H9 (cell line): ENCODE measurements around the gene IL17A. TPM values are rescaled to one million over a fixed set of nuclear protein-coding genes. Genes with fewer than 3 reads are reported as not detected.

ENCODE experiments used
- DNase-seq: peaks from one replicate; pipeline ENCODE4 v3.0.0-alpha.2; 2017
- H2AFZ ChIP-seq: one replicate; pipeline ENCODE4 v1.6.1; 2013; ENCODE audit warnings: mild to moderate bottlenecking, low read length, control low read depth, moderate library complexity
- H2AK5ac ChIP-seq: 2 replicates; pipeline ENCODE4 v1.6.1; 2013; ENCODE audit warnings: low read length, control low read depth, mixed read lengths; ENCODE audit not compliant: insufficient read length
- H2BK120ac ChIP-seq: one replicate; pipeline ENCODE4 v1.6.1; 2013; ENCODE audit warnings: low read depth, mild to moderate bottlenecking, low read length, control low read depth, inconsistent platforms; ENCODE audit not compliant: poor library complexity, severe bottlenecking
- H2BK12ac ChIP-seq: 2 replicates; pipeline ENCODE4 v1.6.1; 2013; ENCODE audit warnings: low read length, control low read depth, mixed read lengths, low read depth; ENCODE audit not compliant: insufficient read length
- H2BK15ac ChIP-seq: 2 replicates; pipeline ENCODE4 v1.6.1; 2013; ENCODE audit warnings: low read depth, low read length, control low read depth
- H2BK20ac ChIP-seq: one replicate; pipeline ENCODE4 v1.6.1; 2013; ENCODE audit warnings: low read depth, mild to moderate bottlenecking, low read length, control low read depth, inconsistent platforms; ENCODE audit not compliant: poor library complexity, severe bottlenecking
- H2BK5ac ChIP-seq: 2 replicates; pipeline ENCODE4 v1.6.1; 2013; ENCODE audit warnings: low read length, control low read depth, mixed read lengths; ENCODE audit not compliant: insufficient read length
- H3K14ac ChIP-seq: 2 replicates; pipeline ENCODE4 v1.6.1; 2013; ENCODE audit warnings: low read length, control low read depth; ENCODE audit not compliant: insufficient read depth
- H3K18ac ChIP-seq: 2 replicates; pipeline ENCODE4 v1.6.1; 2013; ENCODE audit warnings: low read depth, mild to moderate bottlenecking, mixed read lengths, low read length, control low read depth; ENCODE audit not compliant: insufficient read length
- H3K23ac ChIP-seq: 2 replicates; pipeline ENCODE4 v1.6.1; 2013; ENCODE audit warnings: low read length, control low read depth, mixed read lengths, low read depth; ENCODE audit not compliant: insufficient read length
- H3K23me2 ChIP-seq: 2 replicates; pipeline ENCODE4 v1.6.1; 2013; ENCODE audit warnings: low read depth, mild to moderate bottlenecking, mixed read lengths, low read length, control low read depth; ENCODE audit not compliant: insufficient read length, poor library complexity, severe bottlenecking
- H3K27ac ChIP-seq: 2 replicates; pipeline ENCODE4 v1.5.1; 2013; ENCODE audit warnings: low read length, control low read depth, mixed read lengths, low read depth; ENCODE audit not compliant: insufficient read length
- H3K27me3 ChIP-seq: 2 replicates; pipeline ENCODE4 v1.6.1; 2013; ENCODE audit warnings: low read length, control low read depth, inconsistent platforms; ENCODE audit not compliant: insufficient read depth
- H3K4ac ChIP-seq: 2 replicates; pipeline ENCODE4 v1.6.1; 2013; ENCODE audit warnings: low read depth, mild to moderate bottlenecking, control low read depth, inconsistent platforms, low read length, moderate library complexity
- H3K4me1 ChIP-seq: 2 replicates; pipeline ENCODE4 v1.6.1; 2013; ENCODE audit warnings: low read length, control low read depth, inconsistent platforms; ENCODE audit not compliant: insufficient read depth
- H3K4me2 ChIP-seq: 2 replicates; pipeline ENCODE4 v1.6.1; 2013; ENCODE audit warnings: low read length, control low read depth, mixed read lengths; ENCODE audit not compliant: insufficient read length, insufficient read depth
- H3K56ac ChIP-seq: 2 replicates; pipeline ENCODE4 v1.6.1; 2013; ENCODE audit warnings: low read depth, mild to moderate bottlenecking, mixed read lengths, low read length, control low read depth; ENCODE audit not compliant: insufficient read length
- H3K79me1 ChIP-seq: 2 replicates; pipeline ENCODE4 v1.6.1; 2013; ENCODE audit warnings: low read depth, mild to moderate bottlenecking, moderate library complexity, low read length, control low read depth, inconsistent platforms; ENCODE audit not compliant: insufficient read depth, poor library complexity, severe bottlenecking
- H3K79me2 ChIP-seq: 2 replicates; pipeline ENCODE4 v1.6.1; 2013; ENCODE audit warnings: low read length, control low read depth, inconsistent platforms; ENCODE audit not compliant: insufficient read depth
- H3K9ac ChIP-seq: 2 replicates; pipeline ENCODE4 v1.6.1; 2013; ENCODE audit warnings: low read length, control low read depth, mixed read lengths; ENCODE audit not compliant: insufficient read length; ENCODE audit errors: extremely low read depth
- H3K9me3 ChIP-seq: one replicate; pipeline ENCODE4 v1.6.1; 2013; ENCODE audit warnings: low read depth, low read length, inconsistent platforms; ENCODE audit not compliant: control insufficient read depth
- H3T11ph ChIP-seq: one replicate; pipeline ENCODE4 v1.6.1; 2013; ENCODE audit warnings: mild to moderate bottlenecking, low read length, control low read depth, inconsistent platforms
- H4K20me1 ChIP-seq: one replicate; pipeline ENCODE4 v1.6.1; 2013; ENCODE audit not compliant: control insufficient read depth, insufficient read length, insufficient read depth
- H4K5ac ChIP-seq: 2 replicates; pipeline ENCODE4 v1.6.1; 2013; ENCODE audit warnings: low read depth, mild to moderate bottlenecking, mixed read lengths, low read length, control low read depth; ENCODE audit not compliant: insufficient read length
- H4K8ac ChIP-seq: replicated peaks from 2 replicates; pipeline ENCODE4 v1.6.1; 2013; ENCODE audit warnings: low read length, control low read depth, mixed read lengths, low read depth; ENCODE audit not compliant: insufficient read length
- H4K91ac ChIP-seq: 2 replicates; pipeline ENCODE4 v1.6.1; 2013; ENCODE audit warnings: low read depth, mild to moderate bottlenecking, moderate library complexity, mixed read lengths, low read length, control low read depth; ENCODE audit not compliant: insufficient read length
- H3K27ac Mint-ChIP-seq, 3 experiments: 2 replicates in 2 of 3; 3 replicates in 1 of 3; pipeline ENCODE4 v1.8.0; 2020 to 2021; ENCODE audit warnings: mixed read lengths in 3 of 3, mild to moderate bottlenecking in 1 of 3, moderate library complexity in 1 of 3
- H3K27me3 Mint-ChIP-seq: 2 replicates; pipeline ENCODE4 v1.8.0; 2021; ENCODE audit warnings: low read depth, mild to moderate bottlenecking, moderate library complexity, mixed read lengths
- H3K36me3 Mint-ChIP-seq, 3 experiments: 2 replicates in 2 of 3; 3 replicates in 1 of 3; pipeline ENCODE4 v1.8.0; 2020 to 2021; ENCODE audit warnings: low read depth in 3 of 3, mixed read lengths in 3 of 3; ENCODE audit not compliant: insufficient read depth in 1 of 3
- H3K4me1 Mint-ChIP-seq, 2 experiments: 2 replicates each; pipeline ENCODE4 v1.8.0; 2020; ENCODE audit warnings: mixed read lengths in 2 of 2
- H3K4me3 Mint-ChIP-seq, 2 experiments: 2 replicates in 1 of 2; 3 replicates in 1 of 2; pipeline ENCODE4 v1.8.0; 2020 to 2021; ENCODE audit warnings: mild to moderate bottlenecking in 2 of 2, mixed read lengths in 2 of 2, moderate library complexity in 1 of 2
- H3K9me3 Mint-ChIP-seq, 2 experiments: 2 replicates in 1 of 2; 3 replicates in 1 of 2; pipeline ENCODE4 v1.8.0; 2020; ENCODE audit warnings: mild to moderate bottlenecking in 2 of 2, mixed read lengths in 2 of 2, moderate library complexity in 1 of 2
- WGBS: extraction: QIAGEN DNeasy Blood & Tissue Kit; methylation state at CpG from one replicate; pipeline ENCODE4 v1.1.7; 2013; ENCODE audit warnings: missing lambda C conversion rate, low lambda C conversion rate, mixed read lengths; ENCODE audit not compliant: insufficient read length; ENCODE audit errors: extremely low coverage; 5-methylcytosine and 5-hydroxymethylcytosine counted together
- total RNA-seq: library from RNA; stranded (reverse); gene quantifications from 2 replicates; pipeline ENCODE4 v1.2.1, GENCODE V29; 2021
- TF ChIP-seq, protein P1 (sequence below): fragments of 200-600 bp; sonication (generic); conservative IDR thresholded peaks from 3 replicates; pipeline ENCODE4 v1.8.0; 2021; ENCODE audit warnings: antibody characterized with exemption, mild to moderate bottlenecking

IL17A gene
- total RNA-seq, 1 experiment from 2014 or later, result not detected

DNA sequence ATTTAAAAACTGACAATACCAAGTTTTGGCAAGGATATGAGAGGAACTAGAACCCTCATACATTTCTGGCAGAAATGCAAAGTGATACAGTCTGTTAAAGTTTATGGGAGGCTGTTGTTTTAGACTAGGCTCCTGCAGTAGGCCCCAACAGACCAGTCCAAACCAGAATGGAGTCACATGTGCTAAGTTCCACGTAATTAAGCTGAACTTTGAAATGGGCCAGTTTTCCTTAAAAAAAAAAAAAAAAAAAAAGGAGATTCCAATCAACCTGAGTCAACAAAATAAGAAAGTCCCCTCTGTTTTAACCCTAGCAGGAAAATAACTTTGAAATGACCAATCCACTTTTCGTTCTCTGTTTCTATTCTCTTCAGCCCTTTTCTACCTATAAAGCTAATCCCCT is 31.6 kb downstream of the IL17A start:
- Histone ChIP-seq H3K27me3 (no peaks in the 10 kb centered on the region), H3K4me1 (no peaks in the 10 kb centered on the region), H3K14ac (no peak overlapping the region), H3K79me1 (no peaks in the 10 kb centered on the region), H2BK12ac (no peak overlapping the region), H2BK120ac (no peak overlapping the region), H3K27ac (no peak overlapping the region), H2BK20ac (no peak overlapping the region), H4K5ac (no peak overlapping the region), H3K79me2 (no peaks in the 10 kb centered on the region), H3K56ac (no peak overlapping the region), H2BK15ac (no peak overlapping the region), H3K4me2 (no peak overlapping the region), H3K23ac (no peak overlapping the region), H4K91ac (no peak overlapping the region), H4K20me1 (no peaks in the 10 kb centered on the region), H3K9me3 (no peaks in the 10 kb centered on the region), H4K8ac (no peak overlapping the region), H3K4ac (no peak overlapping the region), H3K18ac (no peak overlapping the region), H3T11ph (no peak overlapping the region), H3K9ac (no peak overlapping the region), H2AFZ (no peak overlapping the region), H3K23me2 (no peaks in the 10 kb centered on the region), H2BK5ac (no peak overlapping the region), H2AK5ac (no peak overlapping the region)
- no peak for DNase-seq
- Mint-ChIP-seq H3K36me3 (no peaks in the 10 kb centered on the region), H3K27ac (no peak overlapping the region), H3K27me3 (no peaks in the 10 kb centered on the region; the same call in 1 of the 2 replicates), H3K4me3 (no peak overlapping the region), H3K4me1 (no peaks in the 10 kb centered on the region), H3K9me3 (no peaks in the 10 kb centered on the region)
- WGBS, result no CpG with 5 or more reads among the region's 2 CpGs
- TF ChIP-seq, protein P1, sequence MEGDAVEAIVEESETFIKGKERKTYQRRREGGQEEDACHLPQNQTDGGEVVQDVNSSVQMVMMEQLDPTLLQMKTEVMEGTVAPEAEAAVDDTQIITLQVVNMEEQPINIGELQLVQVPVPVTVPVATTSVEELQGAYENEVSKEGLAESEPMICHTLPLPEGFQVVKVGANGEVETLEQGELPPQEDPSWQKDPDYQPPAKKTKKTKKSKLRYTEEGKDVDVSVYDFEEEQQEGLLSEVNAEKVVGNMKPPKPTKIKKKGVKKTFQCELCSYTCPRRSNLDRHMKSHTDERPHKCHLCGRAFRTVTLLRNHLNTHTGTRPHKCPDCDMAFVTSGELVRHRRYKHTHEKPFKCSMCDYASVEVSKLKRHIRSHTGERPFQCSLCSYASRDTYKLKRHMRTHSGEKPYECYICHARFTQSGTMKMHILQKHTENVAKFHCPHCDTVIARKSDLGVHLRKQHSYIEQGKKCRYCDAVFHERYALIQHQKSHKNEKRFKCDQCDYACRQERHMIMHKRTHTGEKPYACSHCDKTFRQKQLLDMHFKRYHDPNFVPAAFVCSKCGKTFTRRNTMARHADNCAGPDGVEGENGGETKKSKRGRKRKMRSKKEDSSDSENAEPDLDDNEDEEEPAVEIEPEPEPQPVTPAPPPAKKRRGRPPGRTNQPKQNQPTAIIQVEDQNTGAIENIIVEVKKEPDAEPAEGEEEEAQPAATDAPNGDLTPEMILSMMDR, result no peak
